ENCODE results near the gene SMPD3. TPM values are rescaled to one million over a fixed set of nuclear protein-coding genes. Genes with fewer than 3 reads are reported as not detected.

The SMPD3 gene
- total and polyA plus RNA-seq, 10 donors = 0.66 to 6.5 (median 1.9) TPM

DNA sequence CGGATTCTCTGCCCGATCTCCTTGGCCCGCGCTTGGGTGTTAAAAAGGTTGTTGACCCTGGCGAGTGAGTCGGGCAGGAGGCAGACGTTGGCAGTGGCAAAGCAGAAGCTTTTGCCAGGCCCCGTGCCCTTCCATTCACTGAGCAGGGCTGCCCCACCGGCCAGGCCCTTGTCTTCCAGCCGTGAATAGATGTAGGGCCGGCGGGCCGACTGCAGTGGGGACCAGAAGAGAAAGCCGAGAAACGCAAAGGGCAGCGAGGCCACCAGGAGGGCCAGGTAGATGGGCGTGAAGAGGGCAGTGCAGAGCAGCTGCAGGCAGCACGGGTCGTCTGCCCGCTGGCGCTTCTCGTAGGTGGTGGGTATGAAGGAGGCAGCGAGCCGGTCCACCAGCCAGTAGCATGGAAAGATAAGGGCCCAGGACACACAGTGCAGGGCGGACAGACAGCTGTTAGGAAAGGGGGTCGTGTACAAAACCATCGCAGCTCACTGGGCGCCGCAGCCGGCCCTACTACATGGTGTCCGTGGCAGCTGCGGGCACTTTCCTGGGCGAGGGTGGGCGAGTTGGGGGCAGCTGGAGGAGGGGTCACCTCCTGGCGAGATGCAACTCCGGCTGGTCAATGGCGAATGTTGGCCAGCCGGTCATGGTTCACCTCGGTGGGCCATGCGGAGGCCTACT, 76.5 kb downstream of the SMPD3 start:
- H3K27ac ChIP-seq = no peak overlapping the region
- TF ChIP-seq POLR2AphosphoS5 (IDR thresholded peaks at IDR 0.05) (no peak), POLR2A (IDR thresholded peaks at IDR 0.05) (no peak)
- no peaks in the 10 kb centered on the region for H3K9me3 ChIP-seq
- no peak overlapping the region for H3K4me3 ChIP-seq
- peaks cover 13 to 50% (median 36%) of the 10 kb centered on the region in 6 donors for H3K4me1 ChIP-seq
- intact Hi-C loops (cut with DNase I; ENCODE audit: low total_unique reads) = no loop called here
- H3K27me3 ChIP-seq (replicated peaks in 1 of 7) = no peaks in the 10 kb centered on the region
- no peaks in the 10 kb centered on the region for H3K36me3 ChIP-seq
- WGBS, 5 donors = 89 to 95% (median 94%) methylated on average over 30 to 40 of the region's 40 CpGs
- no peak for DNase-seq

DNA sequence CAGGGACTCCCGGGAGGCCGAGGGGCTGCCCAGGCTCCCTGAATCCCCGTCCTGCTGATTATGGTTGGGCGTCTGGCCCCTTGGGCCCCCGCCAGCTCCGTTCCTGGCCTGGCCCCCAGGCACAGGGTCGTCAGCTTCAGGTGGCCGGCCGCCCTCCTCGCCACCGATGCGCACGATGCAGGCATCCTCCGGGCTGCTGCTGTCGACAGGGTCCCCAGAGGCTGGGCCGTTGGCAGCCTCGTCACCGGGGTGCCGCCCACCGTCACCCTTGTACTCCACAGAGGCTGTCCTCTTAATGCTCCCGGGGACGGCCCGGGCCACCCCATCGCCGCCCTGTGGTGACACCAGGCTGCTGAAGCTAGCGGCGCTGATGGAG, 77.0 kb downstream of the SMPD3 start:
- WGBS, 5 donors = 88 to 97% (median 95%) methylated on average over 16 to 27 of the region's 27 CpGs
- no peaks in the 10 kb centered on the region for H3K9me3 ChIP-seq
- H3K4me1 ChIP-seq = peaks cover 13 to 54% (median 36%) of the 10 kb centered on the region in 6 donors
- no peak overlapping the region for H3K4me3 ChIP-seq
- H3K27me3 ChIP-seq (replicated peaks in 1 of 7) = peaks cover 0 to 5% (median 0%) of the 10 kb centered on the region in 7 donors
- DNase-seq = no peak
- peak overlapping the region in 4 of 8 donors; percentile 28 to 73 (median 42) for H3K27ac ChIP-seq
- TF ChIP-seq POLR2AphosphoS5 (IDR thresholded peaks at IDR 0.05) (no peak), POLR2A (IDR thresholded peaks at IDR 0.05) (no peak)
- TF ChIP-seq, protein P1, sequence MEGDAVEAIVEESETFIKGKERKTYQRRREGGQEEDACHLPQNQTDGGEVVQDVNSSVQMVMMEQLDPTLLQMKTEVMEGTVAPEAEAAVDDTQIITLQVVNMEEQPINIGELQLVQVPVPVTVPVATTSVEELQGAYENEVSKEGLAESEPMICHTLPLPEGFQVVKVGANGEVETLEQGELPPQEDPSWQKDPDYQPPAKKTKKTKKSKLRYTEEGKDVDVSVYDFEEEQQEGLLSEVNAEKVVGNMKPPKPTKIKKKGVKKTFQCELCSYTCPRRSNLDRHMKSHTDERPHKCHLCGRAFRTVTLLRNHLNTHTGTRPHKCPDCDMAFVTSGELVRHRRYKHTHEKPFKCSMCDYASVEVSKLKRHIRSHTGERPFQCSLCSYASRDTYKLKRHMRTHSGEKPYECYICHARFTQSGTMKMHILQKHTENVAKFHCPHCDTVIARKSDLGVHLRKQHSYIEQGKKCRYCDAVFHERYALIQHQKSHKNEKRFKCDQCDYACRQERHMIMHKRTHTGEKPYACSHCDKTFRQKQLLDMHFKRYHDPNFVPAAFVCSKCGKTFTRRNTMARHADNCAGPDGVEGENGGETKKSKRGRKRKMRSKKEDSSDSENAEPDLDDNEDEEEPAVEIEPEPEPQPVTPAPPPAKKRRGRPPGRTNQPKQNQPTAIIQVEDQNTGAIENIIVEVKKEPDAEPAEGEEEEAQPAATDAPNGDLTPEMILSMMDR (IDR thresholded peaks at IDR 0.05 in 8 of 11, conservative IDR thresholded peaks at IDR 0.05 in 3 of 11) = no peak
- H3K36me3 ChIP-seq = no peaks in the 10 kb centered on the region
- intact Hi-C loops (cut with DNase I; ENCODE audit: low total_unique reads) = no loop called here

DNA sequence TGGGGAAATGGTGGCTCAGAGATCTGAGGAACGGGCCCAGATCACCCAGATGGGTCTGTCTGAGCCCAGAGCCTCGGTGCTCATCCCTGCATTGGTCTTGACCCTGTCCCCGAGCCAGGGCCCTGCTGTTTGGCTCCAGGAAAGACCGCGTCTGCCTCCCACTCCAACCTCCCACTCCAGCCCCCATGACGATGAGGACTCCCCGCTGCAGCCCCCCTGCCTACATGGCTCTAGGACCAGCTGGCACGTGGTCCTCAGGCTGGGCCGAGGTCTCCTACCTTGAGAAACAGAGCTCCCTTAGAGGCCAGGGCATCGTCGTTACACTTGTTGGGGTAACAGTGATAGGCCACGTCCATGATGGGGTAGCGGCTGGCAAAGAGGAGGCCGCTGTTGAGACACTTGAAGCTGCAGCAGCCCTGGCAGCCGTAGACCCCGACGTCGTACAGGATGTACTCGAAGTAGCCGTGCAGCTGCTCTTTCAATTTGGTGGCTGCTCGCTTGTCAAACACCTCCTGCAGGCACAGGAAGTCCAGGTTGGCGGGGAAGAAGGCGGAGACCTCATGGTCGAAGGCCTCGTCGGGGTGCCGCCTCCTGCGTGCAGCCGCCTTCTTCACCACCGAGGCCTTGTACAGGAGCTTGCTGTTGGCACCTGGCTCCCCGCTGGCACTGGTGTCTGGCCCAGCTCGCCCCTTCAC, 77.6 kb downstream of the SMPD3 start:
- Histone ChIP-seq H3K9me3 (no peaks in the 10 kb centered on the region), H3K27ac (peak overlapping the region in 5 of 8 donors; percentile 28 to 73 (median 34)), H3K4me1 (peaks cover 13 to 56% (median 37%) of the 10 kb centered on the region in 6 donors), H3K36me3 (no peaks in the 10 kb centered on the region), H3K4me3 (peak overlapping the region in 1 of 8 donors; percentile 38), H3K27me3 (replicated peaks in 1 of 7) (peaks cover 0 to 11% (median 0%) of the 10 kb centered on the region in 7 donors)
- TF ChIP-seq POLR2A (IDR thresholded peaks at IDR 0.05) = no peak
- TF ChIP-seq, protein P1 (IDR thresholded peaks at IDR 0.05 in 8 of 11, conservative IDR thresholded peaks at IDR 0.05 in 3 of 11) = no peak
- peak in 2 of 3 donors; percentile 45 to 51 for TF ChIP-seq POLR2AphosphoS5 (IDR thresholded peaks at IDR 0.05)
- WGBS, 5 donors = 55 to 70% (median 62%) methylated on average over 25 to 32 of the region's 32 CpGs
- intact Hi-C loops (cut with DNase I; ENCODE audit: low total_unique reads) = no loop called here
- peak; percentile 87 for DNase-seq

DNA sequence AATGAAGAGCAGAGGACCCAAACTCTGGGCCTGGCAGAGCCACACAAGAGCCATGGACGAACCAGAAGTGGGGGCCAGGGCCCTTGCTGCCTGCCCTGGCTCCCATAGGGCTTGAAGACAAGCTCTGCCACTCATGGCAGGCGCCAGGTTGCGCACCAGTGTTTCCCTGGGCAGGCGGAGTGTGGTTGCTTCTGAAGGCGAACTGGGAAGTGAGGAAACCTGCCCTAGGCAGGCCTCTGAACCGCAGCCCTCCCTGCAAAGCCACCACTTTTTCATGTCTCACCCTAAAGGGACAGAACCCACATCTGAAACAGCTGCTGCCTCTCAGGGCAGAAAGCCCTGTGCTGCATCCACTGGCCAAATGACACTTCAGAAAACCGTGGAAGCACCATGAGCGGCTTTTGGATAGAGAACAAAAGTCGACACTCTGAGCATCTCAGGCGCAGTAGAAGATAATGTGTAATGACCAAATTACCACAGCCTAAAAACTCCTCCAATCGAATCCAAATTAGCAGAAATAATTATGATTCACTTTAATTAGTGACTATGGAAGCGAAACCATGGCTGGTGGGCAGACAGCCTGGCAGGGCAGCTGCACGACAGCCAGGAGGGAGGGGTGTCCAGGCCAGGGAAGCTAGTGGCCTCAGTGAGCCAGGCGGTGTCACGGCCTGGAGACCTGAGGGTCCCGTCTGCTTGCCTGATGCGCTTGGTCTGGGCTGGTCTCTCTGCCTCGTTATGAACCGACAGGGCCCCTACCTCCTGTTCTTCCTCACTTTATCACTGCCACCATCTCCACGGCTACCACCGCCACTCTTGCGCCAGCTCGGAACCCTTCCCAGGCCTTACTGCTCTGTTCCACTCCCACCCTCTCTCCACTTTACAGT, 78.4 kb downstream of the SMPD3 start:
- peaks cover 0 to 19% (median 0%) of the 10 kb centered on the region in 7 donors for H3K27me3 ChIP-seq (replicated peaks in 1 of 7)
- 47 to 59% (median 54%) methylated on average over 21 to 23 of the region's 23 CpGs for WGBS, 5 donors
- H3K9me3 ChIP-seq = no peaks in the 10 kb centered on the region
- H3K36me3 ChIP-seq = no peaks in the 10 kb centered on the region
- H3K27ac ChIP-seq = peak overlapping the region in 6 of 8 donors; percentile 22 to 73 (median 34)
- intact Hi-C loops (cut with DNase I; ENCODE audit: low total_unique reads) = no loop called here
- peaks cover 13 to 64% (median 43%) of the 10 kb centered on the region in 6 donors for H3K4me1 ChIP-seq
- peak overlapping the region in 2 of 8 donors; percentile 13 to 38 for H3K4me3 ChIP-seq
- TF ChIP-seq POLR2A (IDR thresholded peaks at IDR 0.05) (no peak), POLR2AphosphoS5 (IDR thresholded peaks at IDR 0.05) (peak in 2 of 3 donors; percentile 23 to 64)
- TF ChIP-seq, protein P1 (IDR thresholded peaks at IDR 0.05 in 8 of 11, conservative IDR thresholded peaks at IDR 0.05 in 3 of 11) = no peak
- DNase-seq = peak; percentile 80

All from spleen (tissue), 11 donors.